ENCODE data around the gene MFNG. TPM values are rescaled to one million over a fixed set of nuclear protein-coding genes. Genes with fewer than 3 reads are reported as not detected.

The MFNG gene
- total and polyA plus RNA-seq, 3 donors from 2014 or later: 7.5 to 8.2 (median 8.1) TPM

DNA sequence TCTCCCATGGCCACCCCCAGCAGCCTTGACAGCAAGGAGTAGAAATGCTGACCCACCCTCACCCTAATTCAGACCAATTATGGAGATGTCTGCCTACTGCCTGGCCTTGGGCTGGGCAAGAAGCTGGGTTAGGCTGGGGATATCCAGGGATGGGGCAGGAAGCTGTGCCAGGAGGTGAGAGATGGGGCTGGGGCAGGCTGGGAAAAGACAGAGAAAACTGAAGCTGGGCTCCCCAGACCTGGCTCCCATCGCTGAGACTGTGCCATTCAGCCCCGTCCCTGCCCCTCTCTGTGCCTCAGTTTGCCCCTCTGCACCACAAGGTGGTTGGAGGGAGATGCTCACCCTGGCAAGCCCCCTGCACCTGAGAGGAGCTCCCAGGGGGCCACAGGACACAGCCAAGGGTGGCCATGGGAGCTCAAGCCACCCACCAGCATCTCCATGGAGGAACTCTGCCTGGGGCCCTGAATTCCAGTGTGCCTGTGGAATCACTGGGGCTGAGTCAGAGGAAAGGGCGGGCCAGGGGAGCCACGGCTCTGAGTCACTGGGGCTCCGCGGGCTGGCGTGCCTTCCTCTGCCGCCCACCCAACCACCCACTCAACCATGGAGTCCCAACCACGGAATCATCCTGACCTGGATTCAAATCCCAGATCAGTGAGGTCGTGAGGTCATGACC lies 39.0 kb upstream of the MFNG start:
- Histone ChIP-seq H3K36me3 (ENCODE audit: low read depth, missing control alignments) (no peaks in the 10 kb centered on the region), H3K4me1 (peaks cover 15% of the 10 kb centered on the region), H3K27me3 (no peaks in the 10 kb centered on the region), H3K4me3 (no peak overlapping the region), H3K27ac (no peak overlapping the region), H3K9me3 (no peaks in the 10 kb centered on the region)
- WGBS, 2 donors: 70 to 77% methylated on average over 9 to 10 of the region's 10 CpGs
- no peak for DNase-seq
- intact Hi-C loops (cut with DNase I; ENCODE audit: low total_unique reads): no loop called here
- TF ChIP-seq POLR2A (IDR thresholded peaks at IDR 0.05): no peak
- TF ChIP-seq, protein P1, sequence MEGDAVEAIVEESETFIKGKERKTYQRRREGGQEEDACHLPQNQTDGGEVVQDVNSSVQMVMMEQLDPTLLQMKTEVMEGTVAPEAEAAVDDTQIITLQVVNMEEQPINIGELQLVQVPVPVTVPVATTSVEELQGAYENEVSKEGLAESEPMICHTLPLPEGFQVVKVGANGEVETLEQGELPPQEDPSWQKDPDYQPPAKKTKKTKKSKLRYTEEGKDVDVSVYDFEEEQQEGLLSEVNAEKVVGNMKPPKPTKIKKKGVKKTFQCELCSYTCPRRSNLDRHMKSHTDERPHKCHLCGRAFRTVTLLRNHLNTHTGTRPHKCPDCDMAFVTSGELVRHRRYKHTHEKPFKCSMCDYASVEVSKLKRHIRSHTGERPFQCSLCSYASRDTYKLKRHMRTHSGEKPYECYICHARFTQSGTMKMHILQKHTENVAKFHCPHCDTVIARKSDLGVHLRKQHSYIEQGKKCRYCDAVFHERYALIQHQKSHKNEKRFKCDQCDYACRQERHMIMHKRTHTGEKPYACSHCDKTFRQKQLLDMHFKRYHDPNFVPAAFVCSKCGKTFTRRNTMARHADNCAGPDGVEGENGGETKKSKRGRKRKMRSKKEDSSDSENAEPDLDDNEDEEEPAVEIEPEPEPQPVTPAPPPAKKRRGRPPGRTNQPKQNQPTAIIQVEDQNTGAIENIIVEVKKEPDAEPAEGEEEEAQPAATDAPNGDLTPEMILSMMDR (IDR thresholded peaks at IDR 0.05): no peak

DNA sequence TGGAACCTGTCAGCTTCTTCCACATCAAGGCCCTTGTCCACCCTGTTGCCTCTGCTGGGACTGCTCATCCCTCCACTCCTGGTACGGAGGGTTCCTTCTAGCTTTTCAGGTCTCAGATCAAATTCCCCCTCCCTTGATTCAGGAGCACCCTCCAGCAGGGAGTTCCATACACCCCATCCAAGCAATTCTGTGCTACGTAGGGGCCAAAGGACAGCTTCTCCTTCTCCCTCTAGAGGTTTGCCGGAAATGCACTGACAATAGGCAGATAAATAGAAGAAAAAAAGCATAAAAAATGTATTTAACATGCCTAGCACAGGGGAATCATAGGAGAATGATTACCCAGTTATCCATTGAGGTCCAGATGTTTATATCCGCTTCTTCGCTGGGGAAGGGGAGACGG lies 36.3 kb upstream of the MFNG start:
- TF ChIP-seq, protein P1 (IDR thresholded peaks at IDR 0.05): no peak
- no peak for TF ChIP-seq POLR2A (IDR thresholded peaks at IDR 0.05)
- H3K4me1 ChIP-seq: peaks cover 22% of the 10 kb centered on the region
- WGBS, 2 donors: 81 to 88% methylated on average over 6 of the region's 6 CpGs

DNA sequence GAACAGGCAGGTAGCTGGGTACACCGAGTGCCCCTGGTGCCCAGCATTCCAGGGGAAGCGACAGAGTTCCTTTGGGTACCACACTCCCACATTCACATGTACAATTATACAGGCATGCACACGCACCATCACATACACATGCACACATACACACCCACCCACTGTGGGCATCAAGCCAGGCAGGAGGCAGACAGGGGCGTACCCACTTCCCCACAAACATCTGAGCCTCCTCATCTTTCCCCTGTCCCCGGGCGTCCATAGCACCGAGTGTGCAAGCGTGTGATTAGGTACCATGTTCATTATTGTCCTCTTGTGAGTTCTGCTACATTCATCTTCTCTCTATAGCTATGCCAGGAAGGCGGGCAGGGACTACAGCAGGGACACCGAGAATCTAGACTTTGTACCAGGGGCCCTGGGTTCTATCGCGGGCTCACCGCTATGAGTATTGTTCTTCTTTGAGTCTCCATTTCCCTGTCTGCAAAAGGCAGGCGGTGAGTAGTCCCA lies 35.1 kb upstream of the MFNG start:
- no peak for DNase-seq
- H3K4me1 ChIP-seq: peaks cover 22% of the 10 kb centered on the region
- no peaks in the 10 kb centered on the region for H3K27me3 ChIP-seq
- intact Hi-C loops (cut with DNase I; ENCODE audit: low total_unique reads): no loop called here
- H3K27ac ChIP-seq: no peak overlapping the region
- H3K36me3 ChIP-seq (ENCODE audit: low read depth, missing control alignments): no peaks in the 10 kb centered on the region
- WGBS, 2 donors: 53 to 60% methylated on average over 14 of the region's 14 CpGs
- no peak for TF ChIP-seq POLR2A (IDR thresholded peaks at IDR 0.05)
- TF ChIP-seq, protein P1 (IDR thresholded peaks at IDR 0.05): no peak
- no peak overlapping the region for H3K4me3 ChIP-seq
- H3K9me3 ChIP-seq: no peaks in the 10 kb centered on the region

More for the DNA sequence above, 36.3 kb upstream of the MFNG start:
- Histone ChIP-seq H3K36me3 (ENCODE audit: low read depth, missing control alignments) (no peaks in the 10 kb centered on the region), H3K9me3 (no peaks in the 10 kb centered on the region), H3K4me3 (no peak overlapping the region), H3K27me3 (no peaks in the 10 kb centered on the region), H3K27ac (no peak overlapping the region)
- intact Hi-C loops (cut with DNase I; ENCODE audit: low total_unique reads): no loop called here
- no peak for DNase-seq

DNA sequence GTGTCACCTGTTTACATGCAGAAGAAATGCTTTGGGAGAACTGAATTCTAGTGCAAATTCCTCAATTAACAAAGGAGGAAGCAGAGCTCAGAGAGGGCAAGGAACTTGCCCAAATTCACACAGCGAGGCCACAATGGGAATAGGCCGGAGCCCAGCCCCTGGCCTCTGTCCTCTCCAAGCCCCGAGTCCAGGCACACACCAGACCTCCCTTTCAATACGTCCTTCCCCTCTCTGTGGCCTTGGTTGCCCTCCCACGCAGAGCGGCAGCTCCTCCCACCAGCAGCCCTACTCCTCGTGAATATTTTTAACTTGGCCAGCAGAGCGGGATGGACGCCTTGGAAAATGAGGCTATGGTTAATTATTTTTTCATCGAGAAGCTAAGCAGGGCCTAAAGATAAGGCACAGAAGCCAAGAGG lies 34.6 kb upstream of the MFNG start:
- H3K27me3 ChIP-seq: no peaks in the 10 kb centered on the region
- peaks cover 22% of the 10 kb centered on the region for H3K4me1 ChIP-seq
- H3K36me3 ChIP-seq (ENCODE audit: low read depth, missing control alignments): no peaks in the 10 kb centered on the region
- WGBS, 2 donors: 22 to 39% methylated on average over 10 of the region's 10 CpGs
- intact Hi-C loops (cut with DNase I; ENCODE audit: low total_unique reads): no loop called here
- TF ChIP-seq, protein P1 (IDR thresholded peaks at IDR 0.05): no peak
- TF ChIP-seq POLR2A (IDR thresholded peaks at IDR 0.05): no peak
- no peaks in the 10 kb centered on the region for H3K9me3 ChIP-seq
- H3K27ac ChIP-seq: no peak overlapping the region
- no peak overlapping the region for H3K4me3 ChIP-seq
- peak; percentile 71 for DNase-seq
